ENCODE results near the gene D2HGDH. TPM values are rescaled to one million over a fixed set of nuclear protein-coding genes. Genes with fewer than 3 reads are reported as not detected.

The D2HGDH gene
- total and polyA plus RNA-seq, 4 donors, result 4.1 to 69.8 (median 25.2) TPM

- no peaks in the 10 kb centered on the region for H3K36me3 ChIP-seq (ENCODE audit: control insufficient read depth in 1 of 2, insufficient read depth in 2 of 2, low read length in 1 of 2)
- no peaks in the 10 kb centered on the region for H3K27me3 ChIP-seq (ENCODE audit: control insufficient read depth in 1 of 2, insufficient read depth in 2 of 2, low read length in 1 of 2)
- intact Hi-C loops (cut with DNase I), result no loop called here
- H3K27ac ChIP-seq (ENCODE audit: low read depth in 1 of 2, low read length in 2 of 2), result no peak overlapping the region
- H3K4me3 ChIP-seq (ENCODE audit: low read length in 2 of 2), result no peak overlapping the region
- H3K4me1 ChIP-seq (ENCODE audit: control insufficient read depth in 1 of 2, insufficient read depth in 2 of 2, low read length in 2 of 2), result no peaks in the 10 kb centered on the region
- 90 to 91% methylated on average over 26 to 37 of the region's 37 CpGs for WGBS, 2 donors
- no peak for ATAC-seq (ENCODE audit: low FRiP score)
- peak in 1 of 2 donors; percentile 73 for DNase-seq
- no peaks in the 10 kb centered on the region for H3K9me3 ChIP-seq (ENCODE audit: control insufficient read depth, low read length)
Measured at GRCh38 chr2:241767464-241768250, 33.2 kb downstream of the D2HGDH start.

GRCh38 chr2:241768251-241768711 is 33.9 kb downstream of the D2HGDH start:
- Histone ChIP-seq H3K27ac (ENCODE audit: low read depth in 1 of 2, low read length in 2 of 2) (no peak overlapping the region), H3K36me3 (ENCODE audit: control insufficient read depth in 1 of 2, insufficient read depth in 2 of 2, low read length in 1 of 2) (no peaks in the 10 kb centered on the region), H3K27me3 (ENCODE audit: control insufficient read depth in 1 of 2, insufficient read depth in 2 of 2, low read length in 1 of 2) (no peaks in the 10 kb centered on the region), H3K4me3 (ENCODE audit: low read length in 2 of 2) (no peak overlapping the region), H3K9me3 (ENCODE audit: control insufficient read depth, low read length) (no peaks in the 10 kb centered on the region), H3K4me1 (ENCODE audit: control insufficient read depth in 1 of 2, insufficient read depth in 2 of 2, low read length in 2 of 2) (no peaks in the 10 kb centered on the region)
- intact Hi-C loops (cut with DNase I), result no loop called here
- ATAC-seq (ENCODE audit: low FRiP score) (no peak), DNase-seq (peak in 1 of 2 donors; percentile 58)
- WGBS, 2 donors, result 89 to 90% methylated on average over 28 to 29 of the region's 29 CpGs

GRCh38 chr2:241768850-241769249 is 34.4 kb downstream of the D2HGDH start:
- H3K9me3 ChIP-seq (ENCODE audit: control insufficient read depth, low read length), result no peaks in the 10 kb centered on the region
- no peaks in the 10 kb centered on the region for H3K27me3 ChIP-seq (ENCODE audit: control insufficient read depth in 1 of 2, insufficient read depth in 2 of 2, low read length in 1 of 2)
- H3K36me3 ChIP-seq (ENCODE audit: control insufficient read depth in 1 of 2, insufficient read depth in 2 of 2, low read length in 1 of 2), result no peaks in the 10 kb centered on the region
- ATAC-seq (ENCODE audit: low FRiP score), result no peak
- H3K4me3 ChIP-seq (ENCODE audit: low read length in 2 of 2), result no peak overlapping the region
- intact Hi-C loops (cut with DNase I), result no loop called here
- no peaks in the 10 kb centered on the region for H3K4me1 ChIP-seq (ENCODE audit: control insufficient read depth in 1 of 2, insufficient read depth in 2 of 2, low read length in 2 of 2)
- no peak overlapping the region for H3K27ac ChIP-seq (ENCODE audit: low read depth in 1 of 2, low read length in 2 of 2)
- DNase-seq, result peak in 1 of 2 donors; percentile 68
- 91 to 93% methylated on average over 11 of the region's 11 CpGs for WGBS, 2 donors

- ATAC-seq (ENCODE audit: low FRiP score) (no peak), DNase-seq (peak in 1 of 2 donors; percentile 46)
- Histone ChIP-seq H3K4me1 (ENCODE audit: control insufficient read depth in 1 of 2, insufficient read depth in 2 of 2, low read length in 2 of 2) (no peaks in the 10 kb centered on the region), H3K27ac (ENCODE audit: low read depth in 1 of 2, low read length in 2 of 2) (no peak overlapping the region), H3K4me3 (ENCODE audit: low read length in 2 of 2) (no peak overlapping the region), H3K27me3 (ENCODE audit: control insufficient read depth in 1 of 2, insufficient read depth in 2 of 2, low read length in 1 of 2) (no peaks in the 10 kb centered on the region), H3K9me3 (ENCODE audit: control insufficient read depth, low read length) (no peaks in the 10 kb centered on the region), H3K36me3 (ENCODE audit: control insufficient read depth in 1 of 2, insufficient read depth in 2 of 2, low read length in 1 of 2) (no peaks in the 10 kb centered on the region)
- intact Hi-C loops (cut with DNase I), result no loop called here
- 82 to 85% methylated on average over 11 to 13 of the region's 13 CpGs for WGBS, 2 donors
Measured at GRCh38 chr2:241769819-241770184, 35.4 kb downstream of the D2HGDH start.

GRCh38 chr2:241770185-241770935 is 35.9 kb downstream of the D2HGDH start:
- 53 to 58% methylated on average over 27 of the region's 27 CpGs for WGBS, 2 donors
- ATAC-seq (ENCODE audit: low FRiP score), result peak; percentile 17
- H3K36me3 ChIP-seq (ENCODE audit: control insufficient read depth in 1 of 2, insufficient read depth in 2 of 2, low read length in 1 of 2), result no peaks in the 10 kb centered on the region

GRCh38 chr2:241770936-241771285 is 36.5 kb downstream of the D2HGDH start:
- Histone ChIP-seq H3K9me3 (ENCODE audit: control insufficient read depth, low read length) (no peaks in the 10 kb centered on the region), H3K4me1 (ENCODE audit: control insufficient read depth in 1 of 2, insufficient read depth in 2 of 2, low read length in 2 of 2) (no peaks in the 10 kb centered on the region), H3K4me3 (ENCODE audit: low read length in 2 of 2) (no peak overlapping the region), H3K36me3 (ENCODE audit: control insufficient read depth in 1 of 2, insufficient read depth in 2 of 2, low read length in 1 of 2) (no peaks in the 10 kb centered on the region), H3K27ac (ENCODE audit: low read depth in 1 of 2, low read length in 2 of 2) (no peak overlapping the region), H3K27me3 (ENCODE audit: control insufficient read depth in 1 of 2, insufficient read depth in 2 of 2, low read length in 1 of 2) (no peaks in the 10 kb centered on the region)
- ATAC-seq (ENCODE audit: low FRiP score) (no peak), DNase-seq (no peak)
- intact Hi-C loops (cut with DNase I), result no loop called here
- whole genome bisulfite sequencing, 2 donors, result 93 to 94% methylated on average over 12 of the region's 12 CpGs

More at GRCh38 chr2:241770185-241770935, 35.9 kb downstream of the D2HGDH start:
- Histone ChIP-seq H3K4me3 (ENCODE audit: low read length in 2 of 2) (no peak overlapping the region), H3K27ac (ENCODE audit: low read depth in 1 of 2, low read length in 2 of 2) (no peak overlapping the region), H3K4me1 (ENCODE audit: control insufficient read depth in 1 of 2, insufficient read depth in 2 of 2, low read length in 2 of 2) (no peaks in the 10 kb centered on the region), H3K27me3 (ENCODE audit: control insufficient read depth in 1 of 2, insufficient read depth in 2 of 2, low read length in 1 of 2) (no peaks in the 10 kb centered on the region), H3K9me3 (ENCODE audit: control insufficient read depth, low read length) (no peaks in the 10 kb centered on the region)
- peak in 1 of 2 donors; percentile 73 for DNase-seq
- intact Hi-C loops (cut with DNase I), result no loop called here

GRCh38 chr2:241771286-241772062 is 37.0 kb downstream of the D2HGDH start:
- no peak for ATAC-seq (ENCODE audit: low FRiP score)
- WGBS, 2 donors, result 66 to 72% methylated on average over 35 to 38 of the region's 38 CpGs
- Histone ChIP-seq H3K27me3 (ENCODE audit: control insufficient read depth in 1 of 2, insufficient read depth in 2 of 2, low read length in 1 of 2) (no peaks in the 10 kb centered on the region), H3K9me3 (ENCODE audit: control insufficient read depth, low read length) (no peaks in the 10 kb centered on the region), H3K27ac (ENCODE audit: low read depth in 1 of 2, low read length in 2 of 2) (no peak overlapping the region), H3K36me3 (ENCODE audit: control insufficient read depth in 1 of 2, insufficient read depth in 2 of 2, low read length in 1 of 2) (no peaks in the 10 kb centered on the region), H3K4me3 (ENCODE audit: low read length in 2 of 2) (no peak overlapping the region), H3K4me1 (ENCODE audit: control insufficient read depth in 1 of 2, insufficient read depth in 2 of 2, low read length in 2 of 2) (no peaks in the 10 kb centered on the region)
- peak in 1 of 2 donors; percentile 78 for DNase-seq
- intact Hi-C loops (cut with DNase I), result no loop called here

GRCh38 chr2:241772063-241772499 is 37.7 kb downstream of the D2HGDH start:
- no peak for DNase-seq
- 37 to 43% methylated on average over 9 of the region's 9 CpGs for WGBS, 2 donors
- H3K27ac ChIP-seq (ENCODE audit: low read depth in 1 of 2, low read length in 2 of 2), result no peak overlapping the region
- no peaks in the 10 kb centered on the region for H3K4me1 ChIP-seq (ENCODE audit: control insufficient read depth in 1 of 2, insufficient read depth in 2 of 2, low read length in 2 of 2)
- H3K4me3 ChIP-seq (ENCODE audit: low read length in 2 of 2), result no peak overlapping the region
- intact Hi-C loops (cut with DNase I), result no loop called here
- no peaks in the 10 kb centered on the region for H3K36me3 ChIP-seq (ENCODE audit: control insufficient read depth in 1 of 2, insufficient read depth in 2 of 2, low read length in 1 of 2)
- H3K9me3 ChIP-seq (ENCODE audit: control insufficient read depth, low read length), result no peaks in the 10 kb centered on the region
- ATAC-seq (ENCODE audit: low FRiP score), result no peak
- no peaks in the 10 kb centered on the region for H3K27me3 ChIP-seq (ENCODE audit: control insufficient read depth in 1 of 2, insufficient read depth in 2 of 2, low read length in 1 of 2)
